Panc1 (cell line): ENCODE measurements around the gene FCHSD2. TPM values are rescaled to one million over a fixed set of nuclear protein-coding genes. Genes with fewer than 3 reads are reported as not detected.

Source experiments
- ATAC-seq: fragments of 200-7000 bp; cut with Tn5 transposase; 2 replicates; pipeline ENCODE4 v1.9.1; 2020; ENCODE audit warnings: mild to moderate bottlenecking, moderate library complexity
- BruUV-seq: library from RNA; stranded (reverse); fragments of 400-500 nt; replicated peaks from 2 replicates; lab custom pipeline; 2021; lab: Mats Ljungman, UMichigan
- CTCF ChIA-PET: fragments of 300-600 bp; sonication (Branson Sonifier 250); formaldehyde crosslinking; loops from one replicate; lab custom pipeline; 2022; ENCODE audit warnings: antibody characterized with exemption; lab: Charles Lee
- POLR2A ChIA-PET: fragments of 300-600 bp; sonication (Branson Sonifier 250); formaldehyde crosslinking; loops from one replicate; lab custom pipeline; 2022; ENCODE audit warnings: antibody characterized with exemption; lab: Charles Lee
- DNase-seq: peaks from one replicate; pipeline ENCODE4 v3.0.0-alpha.2; 2010; ENCODE audit warnings: low read depth, low spot score
- H3K27ac ChIP-seq: 2 replicates; pipeline ENCODE4 v1.5.1; 2011; ENCODE audit warnings: mild to moderate bottlenecking, low read length, inconsistent platforms
- H3K27me3 ChIP-seq: fragments of 200-500 bp; sonication (Bioruptor generic); 2 replicates; pipeline ENCODE4 v1.6.0; 2014; ENCODE audit warnings: low read length, inconsistent platforms; ENCODE audit not compliant: control insufficient read depth, insufficient read depth
- H3K36me3 ChIP-seq: fragments of 200-500 bp; sonication (Bioruptor generic); 2 replicates; pipeline ENCODE4 v1.5.1; 2014; ENCODE audit warnings: inconsistent platforms, mild to moderate bottlenecking, low read length, moderate library complexity; ENCODE audit not compliant: control insufficient read depth, insufficient read depth
- H3K4me1 ChIP-seq: 2 replicates; pipeline ENCODE4 v1.5.1; 2011; ENCODE audit warnings: inconsistent platforms, mild to moderate bottlenecking, low read length, moderate library complexity; ENCODE audit not compliant: control insufficient read depth, insufficient read depth
- H3K4me3 ChIP-seq, 2 experiments: 2 replicates each; pipeline ENCODE4 v1.5.1; 2011 to 2012; ENCODE audit warnings: low read depth in 2 of 2, low read length in 2 of 2, mild to moderate bottlenecking in 2 of 2, inconsistent platforms in 1 of 2, moderate library complexity in 1 of 2
- H3K9me3 ChIP-seq: fragments of 200-500 bp; sonication (Bioruptor generic); 2 replicates; pipeline ENCODE4 v1.5.1; 2014; ENCODE audit warnings: low read depth, mild to moderate bottlenecking, inconsistent platforms, low read length, moderate library complexity; ENCODE audit not compliant: control insufficient read depth, insufficient read depth
- CTCF ChIP-seq: fragments of 450-650 bp; IDR thresholded peaks from 2 replicates; pipeline ENCODE4 v1.5.1; 2017; ENCODE audit warnings: mild to moderate bottlenecking
- POLR2AphosphoS5 ChIP-seq: IDR thresholded peaks from 2 replicates; pipeline ENCODE4 v1.6.1; 2012; ENCODE audit warnings: mild to moderate bottlenecking, low read depth, low read length, moderate library complexity
- REST ChIP-seq, 2 experiments: IDR thresholded peaks; 2 replicates each; pipeline ENCODE4 v1.6.1; 2011 to 2012; ENCODE audit warnings: low read depth in 2 of 2, control low read depth in 1 of 2, low read length in 1 of 2, mild to moderate bottlenecking in 1 of 2, moderate library complexity in 1 of 2; ENCODE audit not compliant: insufficient read depth in 1 of 2
- SIN3A ChIP-seq: IDR thresholded peaks from 2 replicates; pipeline ENCODE4 v1.6.1; 2012; ENCODE audit warnings: low read depth, mild to moderate bottlenecking, low read length, moderate library complexity, borderline replicate concordance; ENCODE audit not compliant: insufficient read depth
- TCF7L2 ChIP-seq: IDR thresholded peaks from 2 replicates; pipeline ENCODE4 v1.6.1; 2011; ENCODE audit warnings: mild to moderate bottlenecking, low read depth, low read length, inconsistent platforms
- in situ Hi-C: cut with HindIII; loops from 2 replicates; pipeline ENCODE4 v1.10.0; 2016; ENCODE audit warnings: low sequenced_read_pairs, low pct_unique_long_range_greater_than_20kb
- intact Hi-C: fragments of 100-400 bp; cut with micrococcal nuclease; formaldehyde crosslinking; loops from one replicate; pipeline ENCODE4 v1.10.0; 2022; ENCODE audit not compliant: unreplicated experiment
- total RNA-seq: library from RNA; stranded (reverse); gene quantifications from one replicate; pipeline ENCODE4 v1.2.1, GENCODE V29; 2021; ENCODE audit not compliant: unreplicated experiment

Gene FCHSD2
- total RNA-seq, 1 experiment from 2014 or later = 31.8 TPM

GRCh38 chr11:72940417-72940816 lies 201.7 kb downstream of the FCHSD2 start:
- Histone ChIP-seq H3K36me3 (no peaks in the 10 kb centered on the region), H3K27me3 (no peaks in the 10 kb centered on the region), H3K27ac (no peak overlapping the region), H3K9me3 (no peaks in the 10 kb centered on the region), H3K4me3 (no peak overlapping the region), H3K4me1 (no peaks in the 10 kb centered on the region)
- TF ChIP-seq POLR2AphosphoS5 (no peak), REST (IDR thresholded peaks at IDR 0.05; ENCODE audit: insufficient read depth in 1 of 2, low read depth in 2 of 2, low read length in 1 of 2) (no peak), SIN3A (no peak), TCF7L2 (no peak), CTCF (no peak)
- no peak for DNase-seq
- no TSS peak for BruUV-seq
- in situ Hi-C loops (no loop called here), intact Hi-C loops (no loop called here)
- ChIA-PET POLR2A (interaction anchor here (0.7 kb wide), 1 partner anchor 67 kb away, joined by 3 read pairs; no protein-coding TSS in a partner anchor), CTCF (interaction anchor here (0.7 kb wide), 1 partner anchor 26 kb away, joined by 3 read pairs; no protein-coding TSS in a partner anchor)
- no peak for ATAC-seq

GRCh38 chr11:72939031-72939430 lies 203.1 kb downstream of the FCHSD2 start:
- in situ Hi-C loops (no loop called here), intact Hi-C loops (no loop called here)
- no peaks in the 10 kb centered on the region for H3K9me3 ChIP-seq
- H3K4me1 ChIP-seq = no peaks in the 10 kb centered on the region
- H3K27ac ChIP-seq = no peak overlapping the region
- H3K27me3 ChIP-seq = no peaks in the 10 kb centered on the region
- DNase-seq = no peak
- no TSS peak for BruUV-seq
- no peak for ATAC-seq
- H3K4me3 ChIP-seq = no peak overlapping the region
- TF ChIP-seq POLR2AphosphoS5 (no peak), TCF7L2 (no peak), CTCF (no peak), SIN3A (no peak), REST (IDR thresholded peaks at IDR 0.05; ENCODE audit: insufficient read depth in 1 of 2, low read depth in 2 of 2, low read length in 1 of 2) (no peak)
- ChIA-PET POLR2A (no interaction called here), CTCF (no interaction called here)
- H3K36me3 ChIP-seq = no peaks in the 10 kb centered on the region
